GM13977 (cell line): ENCODE results near the gene TFR2.

Experiments
- DNase-seq: peaks from one replicate; pipeline ENCODE4 v3.0.0; 2012; ENCODE audit warnings: low spot score
- in situ Hi-C: fragments of 300-500 bp; cut with MboI; formaldehyde crosslinking; loops from one replicate; pipeline ENCODE4 v1.12.0; 2022; ENCODE audit warnings: low sequenced_read_pairs, low pct_unique_long_range_greater_than_20kb, mixed read lengths, inconsistent platforms; ENCODE audit not compliant: unreplicated experiment
- TF ChIP-seq, protein P1 (sequence below): IDR thresholded peaks from 2 replicates; pipeline ENCODE4 v1.5.1; 2012; ENCODE audit warnings: mild to moderate bottlenecking, control low read depth; ENCODE audit not compliant: insufficient read depth; ENCODE audit errors: extremely low read depth, missing control alignments

Gene TFR2

DNA sequence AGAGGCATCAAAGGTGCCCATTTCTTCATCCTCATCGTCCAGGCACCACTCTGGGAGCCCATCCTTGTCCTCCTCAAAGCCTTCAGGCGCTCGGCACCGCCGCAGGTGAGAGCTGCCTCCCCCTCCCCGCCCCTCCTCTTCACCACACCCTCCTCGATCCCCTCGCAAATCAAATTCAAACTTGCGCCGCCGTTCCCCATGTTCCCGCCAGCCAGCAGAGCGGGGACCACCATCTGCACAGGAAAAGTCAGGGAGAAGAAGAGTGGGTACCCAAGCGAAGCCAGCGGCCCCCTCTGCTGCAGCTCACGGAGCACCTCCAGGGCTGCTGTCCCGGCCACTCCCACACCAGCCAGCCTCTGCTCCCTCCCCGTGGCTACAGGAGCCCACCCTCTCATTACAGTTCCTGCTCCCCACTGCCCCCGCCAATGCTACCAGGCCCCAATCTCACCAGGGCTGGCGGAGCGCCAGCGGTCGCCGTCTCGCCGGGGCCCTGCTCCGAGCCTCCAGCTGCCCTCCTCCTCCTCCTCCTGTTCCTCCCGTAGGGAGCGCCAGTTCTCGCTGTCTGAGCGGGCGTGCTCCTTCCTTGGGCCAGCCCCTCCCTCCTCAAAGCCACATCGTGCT lies 45.0 kb upstream of the TFR2 start:
- no peak for DNase-seq
- TF ChIP-seq, protein P1, sequence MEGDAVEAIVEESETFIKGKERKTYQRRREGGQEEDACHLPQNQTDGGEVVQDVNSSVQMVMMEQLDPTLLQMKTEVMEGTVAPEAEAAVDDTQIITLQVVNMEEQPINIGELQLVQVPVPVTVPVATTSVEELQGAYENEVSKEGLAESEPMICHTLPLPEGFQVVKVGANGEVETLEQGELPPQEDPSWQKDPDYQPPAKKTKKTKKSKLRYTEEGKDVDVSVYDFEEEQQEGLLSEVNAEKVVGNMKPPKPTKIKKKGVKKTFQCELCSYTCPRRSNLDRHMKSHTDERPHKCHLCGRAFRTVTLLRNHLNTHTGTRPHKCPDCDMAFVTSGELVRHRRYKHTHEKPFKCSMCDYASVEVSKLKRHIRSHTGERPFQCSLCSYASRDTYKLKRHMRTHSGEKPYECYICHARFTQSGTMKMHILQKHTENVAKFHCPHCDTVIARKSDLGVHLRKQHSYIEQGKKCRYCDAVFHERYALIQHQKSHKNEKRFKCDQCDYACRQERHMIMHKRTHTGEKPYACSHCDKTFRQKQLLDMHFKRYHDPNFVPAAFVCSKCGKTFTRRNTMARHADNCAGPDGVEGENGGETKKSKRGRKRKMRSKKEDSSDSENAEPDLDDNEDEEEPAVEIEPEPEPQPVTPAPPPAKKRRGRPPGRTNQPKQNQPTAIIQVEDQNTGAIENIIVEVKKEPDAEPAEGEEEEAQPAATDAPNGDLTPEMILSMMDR, result no peak
- in situ Hi-C loops, result no loop called here

GRCh38 chr7:100685631-100686145 lies 44.3 kb upstream of the TFR2 start:
- TF ChIP-seq, protein P1, result no peak
- in situ Hi-C loops, result no loop called here
- peak; percentile 26 for DNase-seq

DNA sequence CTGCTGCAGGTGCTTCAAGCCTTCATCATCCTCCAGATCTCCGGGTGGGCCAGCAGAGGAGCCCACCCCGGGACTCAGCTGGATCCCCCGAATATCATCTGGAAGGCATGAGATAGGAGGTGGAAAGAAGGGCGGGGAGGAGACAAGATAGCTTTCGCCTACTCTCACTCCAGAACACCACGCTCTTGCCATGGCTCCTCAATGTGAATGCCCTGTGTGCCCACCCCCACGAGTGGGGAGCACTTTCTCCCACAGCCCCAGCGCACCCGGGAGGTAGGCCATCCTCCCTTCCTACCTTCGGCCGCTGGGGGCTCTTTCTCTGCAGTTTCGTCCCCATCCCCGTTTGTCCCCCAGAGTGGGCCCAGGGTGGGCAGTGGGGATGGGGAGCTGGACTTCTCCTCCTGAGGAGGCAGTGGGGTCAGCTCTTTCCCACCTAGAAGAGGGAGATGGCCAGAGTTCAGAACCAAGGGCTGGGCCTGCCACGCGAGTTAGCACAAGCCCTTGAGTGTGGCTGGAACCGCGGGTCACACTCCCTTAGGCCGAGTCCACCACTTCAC lies 43.8 kb upstream of the TFR2 start:
- in situ Hi-C loops, result no loop called here
- peak; percentile 26 for DNase-seq
- TF ChIP-seq, protein P1, result no peak

GRCh38 chr7:100684534-100685042 lies 43.2 kb upstream of the TFR2 start:
- in situ Hi-C loops, result no loop called here
- TF ChIP-seq, protein P1, result no peak
- DNase-seq, result peak; percentile 20

DNA sequence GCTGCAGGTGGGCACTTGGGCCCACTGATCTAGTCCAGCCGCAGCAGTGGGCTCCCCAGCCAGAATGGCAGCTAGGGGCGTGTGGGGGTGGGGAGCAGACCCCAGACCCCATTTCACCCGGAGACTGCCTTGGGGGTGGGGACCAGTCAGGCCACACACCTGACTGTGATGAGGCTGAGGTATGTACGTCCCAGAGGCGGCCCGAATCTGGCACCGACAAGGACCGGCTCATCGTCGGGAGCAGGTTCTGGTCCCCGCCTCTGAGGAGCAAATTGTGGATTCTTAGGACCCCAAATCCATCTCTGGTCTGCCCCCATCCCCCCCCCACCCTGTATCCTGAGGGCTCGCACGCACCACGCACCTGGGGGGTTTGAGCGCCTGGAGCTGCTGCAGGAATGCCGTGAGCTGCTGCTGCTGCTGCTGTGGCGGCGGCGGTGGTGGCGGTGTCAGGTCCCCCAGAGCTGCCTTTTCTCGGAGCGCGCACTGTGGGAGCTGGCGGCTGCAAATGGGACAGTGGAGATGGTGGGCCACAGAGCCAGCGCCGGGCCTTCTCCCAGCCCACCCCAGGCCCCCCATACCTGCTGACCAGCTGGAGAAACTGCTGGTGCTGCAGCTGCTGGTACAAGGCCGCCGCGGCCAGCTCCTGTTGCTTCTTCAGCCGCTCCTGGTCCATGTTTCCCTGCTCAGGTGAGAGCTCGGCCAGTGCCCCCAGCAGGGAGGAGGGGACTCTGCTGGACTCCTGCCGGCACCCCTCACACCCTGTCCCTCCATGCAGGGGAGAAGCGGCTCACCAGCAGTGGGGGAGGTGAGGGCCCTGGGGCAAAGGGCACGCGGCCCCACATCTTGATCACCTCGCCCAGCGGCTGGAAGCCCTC lies 42.5 kb upstream of the TFR2 start:
- peak; percentile 24 for DNase-seq
- in situ Hi-C loops, result no loop called here
- TF ChIP-seq, protein P1, result no peak

DNA sequence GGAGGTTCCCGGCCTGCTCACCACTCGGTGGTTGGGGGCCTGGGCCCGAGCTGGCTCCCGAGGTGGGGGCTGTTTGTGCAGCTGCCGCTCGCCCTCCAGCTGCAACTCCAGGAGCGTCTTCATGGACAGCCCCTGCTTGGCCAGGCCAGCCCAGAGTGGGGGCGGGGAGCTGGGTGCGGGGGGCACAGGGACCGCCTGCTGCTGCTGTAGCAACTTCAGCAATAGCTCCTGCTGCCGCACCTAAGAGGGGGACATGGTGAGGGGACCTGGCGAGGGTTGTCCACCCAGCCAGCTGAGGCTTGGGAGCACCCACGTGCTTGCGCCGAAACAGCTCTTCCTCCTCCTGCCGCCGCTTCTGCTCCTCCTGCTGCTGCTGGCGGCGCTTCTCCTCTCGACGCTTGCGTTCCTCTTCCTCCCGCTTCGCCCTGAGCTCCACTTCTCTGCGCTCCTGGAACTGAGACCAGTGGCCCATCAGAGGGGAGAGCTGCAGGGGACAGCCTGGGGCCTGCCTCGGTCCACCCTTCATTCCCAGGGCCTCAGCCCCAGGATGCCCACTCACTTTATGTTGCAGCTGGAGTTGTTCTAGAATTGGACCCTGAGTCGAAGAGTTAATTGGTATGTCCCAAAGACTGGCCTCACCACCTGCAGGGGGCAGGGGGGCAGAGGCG lies 41.8 kb upstream of the TFR2 start:
- in situ Hi-C loops, result no loop called here
- TF ChIP-seq, protein P1, result no peak
- DNase-seq, result peak; percentile 20
